BJ (cell line): ENCODE measurements around the gene PPP1R12B. TPM values are rescaled to one million over a fixed set of nuclear protein-coding genes. Genes with fewer than 3 reads are reported as not detected.

Experiments used
- CTCF ChIA-PET: fragments of 350-600 bp; formaldehyde crosslinking; extraction: SDS; loops from one replicate; lab custom pipeline; 2021; ENCODE audit warnings: antibody characterized with exemption, inconsistent platforms; lab: Yijun Ruan, JAX
- POLR2A ChIA-PET: fragments of 300-600 bp; sonication (Branson Sonifier 250); formaldehyde crosslinking; extraction: SDS; loops from one replicate; lab custom pipeline; 2021; ENCODE audit warnings: antibody characterized with exemption; lab: Charles Lee
- DNase-seq: peaks from one replicate; pipeline ENCODE4 v3.0.0-alpha.2; 2011; ENCODE audit warnings: low read depth
- H3K27me3 ChIP-seq: 2 replicates; pipeline ENCODE4 v1.6.0; 2011; ENCODE audit warnings: low read length; ENCODE audit not compliant: control insufficient read depth, insufficient read depth
- H3K36me3 ChIP-seq: 2 replicates; pipeline ENCODE4 v1.5.1; 2011; ENCODE audit warnings: low read length; ENCODE audit not compliant: control insufficient read depth, insufficient read depth
- H3K4me3 ChIP-seq: 2 replicates; pipeline ENCODE4 v1.5.1; 2011; ENCODE audit warnings: low read depth, mild to moderate bottlenecking, control low read depth, low read length
- polyA plus RNA-seq: library from polyadenylated mRNA; depleted of rRNA; stranded (reverse); fragments of >200 nt; gene quantifications from 2 replicates; pipeline ENCODE4 v1.2.3, GENCODE V29; 2011
- TF ChIP-seq, protein P1 (sequence below): IDR thresholded peaks from 2 replicates; pipeline ENCODE4 v1.5.1; 2011; ENCODE audit warnings: low read depth, mild to moderate bottlenecking, control low read depth, inconsistent platforms, low read length, moderate library complexity; ENCODE audit not compliant: insufficient read depth

Gene PPP1R12B
- polyA plus RNA-seq, 1 experiment = 9.4 TPM

DNA sequence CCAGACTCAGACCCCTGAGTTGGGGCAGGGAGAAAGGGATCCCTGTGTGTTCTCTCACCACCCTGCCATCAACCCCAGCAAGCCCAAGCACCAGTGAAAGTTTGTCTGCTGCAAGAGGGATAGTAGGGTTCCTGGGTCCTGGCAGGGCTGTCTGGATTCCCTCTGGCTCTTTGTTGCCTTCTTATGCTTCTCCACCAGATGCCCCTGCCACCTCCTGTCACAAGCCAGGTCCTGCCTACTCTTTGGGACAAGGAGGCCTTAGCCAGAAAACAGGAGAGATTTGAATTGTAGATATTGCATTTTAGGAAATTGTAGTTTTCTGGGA lies 28.5 kb upstream of the PPP1R12B start:
- POLR2A ChIA-PET = no interaction called here
- H3K4me3 ChIP-seq = no peak overlapping the region
- DNase-seq = no peak
- no peaks in the 10 kb centered on the region for H3K36me3 ChIP-seq
- TF ChIP-seq, protein P1, sequence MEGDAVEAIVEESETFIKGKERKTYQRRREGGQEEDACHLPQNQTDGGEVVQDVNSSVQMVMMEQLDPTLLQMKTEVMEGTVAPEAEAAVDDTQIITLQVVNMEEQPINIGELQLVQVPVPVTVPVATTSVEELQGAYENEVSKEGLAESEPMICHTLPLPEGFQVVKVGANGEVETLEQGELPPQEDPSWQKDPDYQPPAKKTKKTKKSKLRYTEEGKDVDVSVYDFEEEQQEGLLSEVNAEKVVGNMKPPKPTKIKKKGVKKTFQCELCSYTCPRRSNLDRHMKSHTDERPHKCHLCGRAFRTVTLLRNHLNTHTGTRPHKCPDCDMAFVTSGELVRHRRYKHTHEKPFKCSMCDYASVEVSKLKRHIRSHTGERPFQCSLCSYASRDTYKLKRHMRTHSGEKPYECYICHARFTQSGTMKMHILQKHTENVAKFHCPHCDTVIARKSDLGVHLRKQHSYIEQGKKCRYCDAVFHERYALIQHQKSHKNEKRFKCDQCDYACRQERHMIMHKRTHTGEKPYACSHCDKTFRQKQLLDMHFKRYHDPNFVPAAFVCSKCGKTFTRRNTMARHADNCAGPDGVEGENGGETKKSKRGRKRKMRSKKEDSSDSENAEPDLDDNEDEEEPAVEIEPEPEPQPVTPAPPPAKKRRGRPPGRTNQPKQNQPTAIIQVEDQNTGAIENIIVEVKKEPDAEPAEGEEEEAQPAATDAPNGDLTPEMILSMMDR = no peak
- H3K27me3 ChIP-seq = peaks cover 11% of the 10 kb centered on the region
- CTCF ChIA-PET = interaction anchor here (0.6 to 11.7 kb wide), 5 partner anchors 41 to 138 kb away, joined by 3 to 206 read pairs (median 4); partner anchors contain the start of gene LGR6

DNA sequence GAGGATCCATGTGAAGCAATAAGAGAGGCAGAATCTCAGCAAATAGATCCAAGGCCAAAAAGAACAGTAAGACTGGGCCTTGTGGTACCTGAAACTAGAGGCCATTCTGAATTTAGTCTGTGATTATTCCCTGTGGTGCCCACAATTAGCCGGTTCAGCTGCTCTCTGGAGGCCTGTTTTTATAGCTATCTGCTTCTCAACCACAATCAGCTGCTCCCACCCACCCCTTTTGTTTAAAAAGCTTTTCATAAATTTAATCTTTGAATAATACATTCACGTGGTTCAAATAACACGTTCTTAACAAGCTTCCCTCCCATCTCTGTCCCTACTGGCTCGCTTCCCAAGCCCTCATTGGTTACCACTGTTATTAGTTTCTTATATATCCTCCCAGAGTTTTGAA lies 24.8 kb upstream of the PPP1R12B start:
- no peak for DNase-seq
- POLR2A ChIA-PET = no interaction called here
- TF ChIP-seq, protein P1 = no peak
- Histone ChIP-seq H3K36me3 (no peaks in the 10 kb centered on the region), H3K4me3 (no peak overlapping the region), H3K27me3 (peaks cover 8% of the 10 kb centered on the region)
- CTCF ChIA-PET = interaction anchor here (1.6 to 2.2 kb wide), 2 partner anchors 130 to 134 kb away, joined by 12 to 14 read pairs; partner anchors contain the start of gene LGR6

DNA sequence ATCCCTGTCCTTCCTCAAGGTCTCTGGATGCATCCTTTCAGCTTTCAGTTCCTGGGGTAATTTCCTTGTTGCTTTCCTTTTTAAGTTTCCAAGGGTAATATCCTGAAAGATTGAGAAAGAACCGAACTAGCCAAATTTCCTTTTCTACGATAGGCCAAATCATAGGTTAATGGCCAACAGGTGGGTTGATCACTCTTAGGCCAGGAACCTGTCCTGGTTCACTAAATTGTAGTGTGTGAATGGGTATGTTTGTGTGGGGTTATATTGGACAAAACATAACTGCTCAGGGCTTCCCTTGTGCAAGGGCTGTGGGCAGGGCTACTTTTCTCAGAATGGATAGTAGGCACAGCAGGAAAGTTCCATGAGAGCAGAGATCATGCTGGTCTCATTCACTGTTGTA lies 23.9 kb upstream of the PPP1R12B start:
- no peaks in the 10 kb centered on the region for H3K36me3 ChIP-seq
- peaks cover 8% of the 10 kb centered on the region for H3K27me3 ChIP-seq
- H3K4me3 ChIP-seq = no peak overlapping the region
- TF ChIP-seq, protein P1 = no peak
- no peak for DNase-seq
- ChIA-PET CTCF (interaction anchor here (0.6 to 2.2 kb wide), 3 partner anchors 131 to 135 kb away, joined by 3 to 12 read pairs (median 6); partner anchors contain the start of gene LGR6), POLR2A (no interaction called here)

DNA sequence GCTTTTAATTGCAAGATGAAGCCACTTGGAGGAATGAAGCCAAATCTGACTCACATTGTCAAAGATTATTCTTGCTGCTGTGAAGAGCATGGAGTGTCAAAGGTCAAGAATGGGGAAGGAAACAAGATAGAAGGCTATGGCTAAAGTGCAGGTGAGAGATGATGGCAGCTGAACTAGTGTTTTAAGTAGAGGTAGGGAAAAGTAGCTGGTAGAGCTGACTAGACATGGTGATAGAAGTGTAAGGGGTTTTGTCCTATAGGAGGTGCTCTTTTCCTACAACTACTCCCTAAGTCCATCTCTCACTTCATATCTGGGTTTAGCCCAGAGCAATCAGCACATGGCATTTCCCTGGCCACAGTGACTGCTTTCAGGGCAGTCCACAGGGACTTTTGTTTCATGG lies 18.6 kb upstream of the PPP1R12B start:
- DNase-seq = no peak
- TF ChIP-seq, protein P1 = no peak
- H3K4me3 ChIP-seq = no peak overlapping the region
- CTCF ChIA-PET = interaction anchor here (1.4 to 4.6 kb wide), 4 partner anchors 14 to 142 kb away, joined by 4 to 32 read pairs (median 15); partner anchors contain the start of gene LGR6
- no peaks in the 10 kb centered on the region for H3K36me3 ChIP-seq
- no peaks in the 10 kb centered on the region for H3K27me3 ChIP-seq
- POLR2A ChIA-PET = no interaction called here

DNA sequence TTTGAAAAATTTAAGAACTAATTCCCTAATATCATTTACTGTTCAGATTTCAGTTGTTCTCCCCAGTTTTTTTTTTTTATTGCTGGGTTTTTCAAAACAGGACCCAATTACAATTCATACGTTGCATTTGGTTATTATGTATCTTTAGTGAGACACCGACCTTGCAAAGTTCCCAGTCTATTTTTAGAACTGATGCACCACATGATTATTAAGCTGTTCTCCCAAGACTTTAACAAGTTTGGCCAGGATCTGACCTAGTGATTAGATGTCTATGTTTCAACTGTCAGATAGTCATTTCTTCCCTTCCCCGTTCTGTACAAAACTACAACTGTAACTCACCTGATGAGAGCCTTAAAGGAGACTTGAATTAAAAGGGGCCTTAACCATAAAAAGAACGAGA lies 14.6 kb upstream of the PPP1R12B start:
- H3K27me3 ChIP-seq = no peaks in the 10 kb centered on the region
- H3K36me3 ChIP-seq = no peaks in the 10 kb centered on the region
- no peak overlapping the region for H3K4me3 ChIP-seq
- TF ChIP-seq, protein P1 = no peak
- ChIA-PET CTCF (interaction anchor here (1.3 kb wide), 1 partner anchor 141 kb away, joined by 3 read pairs; no protein-coding TSS in a partner anchor), POLR2A (no interaction called here)
- DNase-seq = no peak
